SK-N-SH (cell line): ENCODE results near the gene PRELP.

Source experiments
- CHD2 ChIP-seq: fragments of 150-350 bp; IDR thresholded peaks from 2 replicates; pipeline ENCODE4 v1.6.1; 2018; ENCODE audit warnings: low read length; ENCODE audit not compliant: partially characterized antibody
- CTCF ChIP-seq: fragments of 200-600 bp; sonication (generic); IDR thresholded peaks from 2 replicates; pipeline ENCODE4 v1.6.1; 2017; ENCODE audit warnings: antibody characterized with exemption, mild to moderate bottlenecking, moderate library complexity
- EZH2phosphoT487 ChIP-seq: fragments of 200-600 bp; sonication (generic); IDR thresholded peaks from 2 replicates; pipeline ENCODE4 v1.6.1; 2017; ENCODE audit warnings: low read depth, mixed run types, mild to moderate bottlenecking, antibody characterized with exemption, moderate library complexity, borderline replicate concordance
- GABPA ChIP-seq: IDR thresholded peaks from 2 replicates; pipeline ENCODE4 v1.4.0; 2012; ENCODE audit warnings: low read depth, mild to moderate bottlenecking
- MXI1 ChIP-seq: IDR thresholded peaks from 2 replicates; pipeline ENCODE4 v1.6.1; 2012; ENCODE audit warnings: mild to moderate bottlenecking, low read depth, low read length, improper control_type of control experiment
- NFIC ChIP-seq: IDR thresholded peaks from 2 replicates; pipeline ENCODE4 v1.4.0; 2012; ENCODE audit warnings: borderline replicate concordance
- NRF1 ChIP-seq: IDR thresholded peaks from 2 replicates; pipeline ENCODE4 v1.6.1; 2012; ENCODE audit warnings: low read depth, mild to moderate bottlenecking, low read length
- POLR2AphosphoS5 ChIP-seq: IDR thresholded peaks from 2 replicates; pipeline ENCODE4 v1.6.1; 2012; ENCODE audit warnings: low read depth, low read length
- RAD21 ChIP-seq: IDR thresholded peaks from 2 replicates; pipeline ENCODE4 v1.6.1; 2012; ENCODE audit warnings: mild to moderate bottlenecking, low read length
- REST ChIP-seq: IDR thresholded peaks from 2 replicates; pipeline ENCODE4 v1.6.1; 2012; ENCODE audit warnings: mild to moderate bottlenecking, low read depth, low read length, moderate library complexity
- RFX5 ChIP-seq: IDR thresholded peaks from 2 replicates; pipeline ENCODE4 v1.6.1; 2012; ENCODE audit warnings: mild to moderate bottlenecking, improper control_type of control experiment, low read length
- SMC3 ChIP-seq: IDR thresholded peaks from 2 replicates; pipeline ENCODE4 v1.6.1; 2012; ENCODE audit warnings: low read depth, low read length, improper control_type of control experiment
- ZBTB33 ChIP-seq: IDR thresholded peaks from 2 replicates; pipeline ENCODE4 v1.4.0; 2012; ENCODE audit warnings: low read depth, borderline replicate concordance

DNA sequence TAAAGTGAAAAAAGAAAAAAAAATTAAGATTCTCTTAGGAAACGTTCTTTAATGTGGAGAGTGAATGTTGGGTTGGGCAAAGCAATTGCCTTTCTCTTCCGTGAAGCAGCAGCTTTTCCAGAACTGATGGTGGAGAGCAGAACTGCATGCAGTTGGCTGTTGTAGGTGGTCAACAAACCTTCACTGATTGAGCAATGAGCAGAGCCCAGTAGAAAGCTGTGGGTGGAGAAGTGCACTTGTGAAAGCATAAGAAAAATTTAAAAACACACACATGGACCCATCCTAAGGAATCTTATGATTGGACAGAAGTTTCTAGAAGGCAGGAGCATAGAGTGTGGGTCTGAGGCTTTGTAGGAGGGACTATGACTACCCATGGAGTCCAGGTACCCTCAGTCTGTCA is 4.5 kb downstream of the PRELP start:
- peak; percentile 11; the same call in 1 of the 2 replicates for TF ChIP-seq CTCF
- no peak for TF ChIP-seq EZH2phosphoT487
- TF ChIP-seq SMC3 = no peak
- no peak for TF ChIP-seq GABPA
- TF ChIP-seq POLR2AphosphoS5 = no peak
- TF ChIP-seq RFX5 = no peak
- no peak for TF ChIP-seq ZBTB33
- TF ChIP-seq RAD21 = no peak
- TF ChIP-seq CHD2 = no peak
- no peak for TF ChIP-seq MXI1
- TF ChIP-seq NRF1 = no peak
- no peak for TF ChIP-seq NFIC
- TF ChIP-seq REST = no peak
